ENCODE results near the gene CLCF1. TPM values are rescaled to one million over a fixed set of nuclear protein-coding genes. Genes with fewer than 3 reads are reported as not detected.

The CLCF1 gene
- total RNA-seq, 1 experiment from 2014 or later: 2.1 TPM

DNA sequence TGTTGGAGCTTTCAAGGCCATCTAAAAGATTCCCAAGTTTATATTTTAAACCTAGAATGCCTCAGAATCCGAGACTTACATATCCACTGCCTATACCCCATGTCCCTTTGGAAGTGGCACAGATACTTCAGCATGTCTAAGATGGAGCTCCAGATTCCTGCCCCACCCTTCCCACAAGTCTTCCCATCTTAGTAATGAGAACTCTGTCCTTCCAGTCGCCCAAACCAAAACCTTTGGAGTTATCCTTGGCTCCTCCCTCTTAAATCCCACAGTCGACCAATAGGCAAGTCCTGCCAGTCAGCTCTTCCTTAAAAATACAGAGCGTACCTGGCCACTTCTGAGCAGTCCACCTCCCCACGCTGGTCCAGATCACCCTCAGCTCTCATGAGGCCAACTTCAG, 24.4 kb downstream of the CLCF1 start:
- peaks cover 13% of the 10 kb centered on the region for H3K23me2 ChIP-seq (ENCODE audit: insufficient read length, low read depth, low read length, poor library complexity, severe bottlenecking)
- no CpG with 5 or more reads among the region's 5 CpGs for WGBS (ENCODE audit: extremely low coverage, insufficient read length, low lambda C conversion rate)
- no peak overlapping the region for H3K14ac ChIP-seq (ENCODE audit: insufficient read depth, low read length)
- Mint-ChIP-seq H3K27ac (no peak overlapping the region; a peak in 1 of 7 replicates), H3K4me1 (peaks cover 18 to 28% of the 10 kb centered on the region in 2 experiments), H3K4me3 (no peak overlapping the region), H3K27me3 (ENCODE audit: low read depth) (no peaks in the 10 kb centered on the region; the same call in 1 of the 2 replicates), H3K9me3 (no peaks in the 10 kb centered on the region; a peak in 1 of 5 replicates), H3K36me3 (ENCODE audit: insufficient read depth in 1 of 3, low read depth in 3 of 3) (no peaks in the 10 kb centered on the region)
- H2BK20ac ChIP-seq (ENCODE audit: low read depth, low read length, poor library complexity, severe bottlenecking): no peak overlapping the region
- no peak overlapping the region for H4K5ac ChIP-seq (ENCODE audit: insufficient read length, low read depth, low read length)
- TF ChIP-seq, protein P1, sequence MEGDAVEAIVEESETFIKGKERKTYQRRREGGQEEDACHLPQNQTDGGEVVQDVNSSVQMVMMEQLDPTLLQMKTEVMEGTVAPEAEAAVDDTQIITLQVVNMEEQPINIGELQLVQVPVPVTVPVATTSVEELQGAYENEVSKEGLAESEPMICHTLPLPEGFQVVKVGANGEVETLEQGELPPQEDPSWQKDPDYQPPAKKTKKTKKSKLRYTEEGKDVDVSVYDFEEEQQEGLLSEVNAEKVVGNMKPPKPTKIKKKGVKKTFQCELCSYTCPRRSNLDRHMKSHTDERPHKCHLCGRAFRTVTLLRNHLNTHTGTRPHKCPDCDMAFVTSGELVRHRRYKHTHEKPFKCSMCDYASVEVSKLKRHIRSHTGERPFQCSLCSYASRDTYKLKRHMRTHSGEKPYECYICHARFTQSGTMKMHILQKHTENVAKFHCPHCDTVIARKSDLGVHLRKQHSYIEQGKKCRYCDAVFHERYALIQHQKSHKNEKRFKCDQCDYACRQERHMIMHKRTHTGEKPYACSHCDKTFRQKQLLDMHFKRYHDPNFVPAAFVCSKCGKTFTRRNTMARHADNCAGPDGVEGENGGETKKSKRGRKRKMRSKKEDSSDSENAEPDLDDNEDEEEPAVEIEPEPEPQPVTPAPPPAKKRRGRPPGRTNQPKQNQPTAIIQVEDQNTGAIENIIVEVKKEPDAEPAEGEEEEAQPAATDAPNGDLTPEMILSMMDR (conservative IDR thresholded peaks at IDR 0.05): no peak
- H3K56ac ChIP-seq (ENCODE audit: insufficient read length, low read depth, low read length): no peak overlapping the region
- H2BK12ac ChIP-seq (ENCODE audit: insufficient read length, low read depth, low read length): no peak overlapping the region
- no peak overlapping the region for H2BK5ac ChIP-seq (ENCODE audit: insufficient read length, low read length)
- no peak overlapping the region for H4K8ac ChIP-seq (replicated peaks; ENCODE audit: insufficient read length, low read depth, low read length)
- H4K91ac ChIP-seq (ENCODE audit: insufficient read length, low read depth, low read length): no peak overlapping the region
- no peaks in the 10 kb centered on the region for H3K4me1 ChIP-seq (ENCODE audit: insufficient read depth, low read length)
- H2BK120ac ChIP-seq (ENCODE audit: low read depth, low read length, poor library complexity, severe bottlenecking): no peak overlapping the region
- DNase-seq: no peak
- H3K79me2 ChIP-seq (ENCODE audit: insufficient read depth, low read length): no peaks in the 10 kb centered on the region
- no peak overlapping the region for H3K4ac ChIP-seq (ENCODE audit: low read depth, low read length)
- no peak overlapping the region for H3K4me2 ChIP-seq (ENCODE audit: insufficient read depth, insufficient read length, low read length)
- no peak overlapping the region for H3K23ac ChIP-seq (ENCODE audit: insufficient read length, low read depth, low read length)
- no peaks in the 10 kb centered on the region for H3K9me3 ChIP-seq (ENCODE audit: control insufficient read depth, low read depth, low read length)
- no peak overlapping the region for H2AFZ ChIP-seq (ENCODE audit: low read length)
- no peaks in the 10 kb centered on the region for H4K20me1 ChIP-seq (ENCODE audit: control insufficient read depth, insufficient read depth, insufficient read length)
- H3K27me3 ChIP-seq (ENCODE audit: insufficient read depth, low read length): no peaks in the 10 kb centered on the region
- H3K79me1 ChIP-seq (ENCODE audit: insufficient read depth, low read depth, low read length, poor library complexity, severe bottlenecking): no peaks in the 10 kb centered on the region
- H3K27ac ChIP-seq (ENCODE audit: insufficient read length, low read depth, low read length): no peak overlapping the region
- no peak overlapping the region for H3K9ac ChIP-seq (ENCODE audit: extremely low read depth, insufficient read length, low read length)
- no peak overlapping the region for H2BK15ac ChIP-seq (ENCODE audit: low read depth, low read length)
- no peak overlapping the region for H3K18ac ChIP-seq (ENCODE audit: insufficient read length, low read depth, low read length)
- no peak overlapping the region for H3T11ph ChIP-seq (ENCODE audit: low read length)
- no peak overlapping the region for H2AK5ac ChIP-seq (ENCODE audit: insufficient read length, low read length)

Measured in H9 (cell line).